SK-N-SH (cell line): ENCODE results near the gene THSD8.

ENCODE experiments used
- CTCF ChIP-seq: fragments of 200-600 bp; sonication (generic); IDR thresholded peaks from 2 replicates; pipeline ENCODE4 v1.6.1; 2017; ENCODE audit warnings: antibody characterized with exemption, mild to moderate bottlenecking, moderate library complexity
- EP300 ChIP-seq, 2 experiments: IDR thresholded peaks; 2 replicates each; pipeline versions ENCODE4 v1.4.0 to v1.6.1; 2012; ENCODE audit warnings: borderline replicate concordance in 1 of 2, low read depth in 1 of 2, low read length in 1 of 2
- EZH2phosphoT487 ChIP-seq: fragments of 200-600 bp; sonication (generic); IDR thresholded peaks from 2 replicates; pipeline ENCODE4 v1.6.1; 2017; ENCODE audit warnings: low read depth, mixed run types, mild to moderate bottlenecking, antibody characterized with exemption, moderate library complexity, borderline replicate concordance
- RAD21 ChIP-seq: IDR thresholded peaks from 2 replicates; pipeline ENCODE4 v1.6.1; 2012; ENCODE audit warnings: mild to moderate bottlenecking, low read length
- RCOR1 ChIP-seq: fragments of 150-350 bp; IDR thresholded peaks from 2 replicates; pipeline ENCODE4 v1.6.1; 2017; ENCODE audit warnings: antibody characterized with exemption, low read length
- RXRA ChIP-seq: IDR thresholded peaks from 2 replicates; pipeline ENCODE4 v1.4.0; 2012; ENCODE audit warnings: low read depth, mild to moderate bottlenecking, borderline replicate concordance
- SIN3A ChIP-seq: IDR thresholded peaks from 2 replicates; pipeline ENCODE4 v1.6.1; 2012; ENCODE audit warnings: low read depth, mild to moderate bottlenecking, low read length, moderate library complexity, borderline replicate concordance
- TCF12 ChIP-seq: IDR thresholded peaks from 2 replicates; pipeline ENCODE4 v1.4.0; 2012
- TF ChIP-seq, protein P1 (sequence below): fragments of 150-350 bp; IDR thresholded peaks from 2 replicates; pipeline ENCODE4 v1.6.1; 2017; ENCODE audit warnings: antibody characterized with exemption, low read length, low read depth, borderline replicate concordance

GRCh38 chr19:12757544-12758274 lies 44.2 kb upstream of the THSD8 start:
- TF ChIP-seq EZH2phosphoT487 (no peak), CTCF (peak; percentile 84), EP300 (IDR thresholded peaks at IDR 0.05; ENCODE audit: borderline replicate concordance in 1 of 2, low read depth in 1 of 2, low read length in 1 of 2) (no peak), TCF12 (no peak), RAD21 (peak; percentile 60), SIN3A (no peak; the same call in 1 of the 2 replicates), RCOR1 (0 out of 2 replicates have a peak, but pooled peaks have one; percentile 46), RXRA (no peak)
- TF ChIP-seq, protein P1, sequence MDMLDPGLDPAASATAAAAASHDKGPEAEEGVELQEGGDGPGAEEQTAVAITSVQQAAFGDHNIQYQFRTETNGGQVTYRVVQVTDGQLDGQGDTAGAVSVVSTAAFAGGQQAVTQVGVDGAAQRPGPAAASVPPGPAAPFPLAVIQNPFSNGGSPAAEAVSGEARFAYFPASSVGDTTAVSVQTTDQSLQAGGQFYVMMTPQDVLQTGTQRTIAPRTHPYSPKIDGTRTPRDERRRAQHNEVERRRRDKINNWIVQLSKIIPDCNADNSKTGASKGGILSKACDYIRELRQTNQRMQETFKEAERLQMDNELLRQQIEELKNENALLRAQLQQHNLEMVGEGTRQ = no peak
